ENCODE results near the gene TMEM100. TPM values are rescaled to one million over a fixed set of nuclear protein-coding genes. Genes with fewer than 3 reads are reported as not detected.

The TMEM100 gene
- total RNA-seq, 4 donors from 2014 or later, result 0.39 to 87.9 (median 6.1) TPM

DNA sequence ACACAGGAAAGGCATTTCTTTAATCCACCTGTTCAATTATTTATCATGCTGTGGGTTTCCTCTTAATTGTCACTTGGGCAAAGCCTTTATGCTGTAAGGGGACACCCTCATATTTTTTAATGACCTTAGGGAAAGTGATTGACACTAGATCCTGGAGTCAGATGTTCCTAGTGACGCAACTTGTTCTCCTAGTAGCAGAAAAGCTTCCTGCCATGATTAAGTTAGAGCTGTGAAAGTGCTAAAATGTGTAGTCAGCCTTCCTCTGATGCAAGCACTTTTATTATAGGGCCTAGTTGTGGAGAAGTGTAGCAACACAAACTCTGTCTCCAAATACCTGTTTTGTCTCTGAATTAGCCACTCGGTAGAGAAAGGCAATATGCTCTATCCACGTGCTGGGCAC, 12.3 kb downstream of the TMEM100 start:
- H3K36me3 ChIP-seq, result no peaks in the 10 kb centered on the region
- H3K4me3 ChIP-seq, result peak overlapping the region in 1 of 4 donors; percentile 44
- peak overlapping the region; percentile 88 to 96 (median 94) for H3K27ac ChIP-seq
- peak; percentile 88 to 91 for ATAC-seq
- TF ChIP-seq, protein P1, sequence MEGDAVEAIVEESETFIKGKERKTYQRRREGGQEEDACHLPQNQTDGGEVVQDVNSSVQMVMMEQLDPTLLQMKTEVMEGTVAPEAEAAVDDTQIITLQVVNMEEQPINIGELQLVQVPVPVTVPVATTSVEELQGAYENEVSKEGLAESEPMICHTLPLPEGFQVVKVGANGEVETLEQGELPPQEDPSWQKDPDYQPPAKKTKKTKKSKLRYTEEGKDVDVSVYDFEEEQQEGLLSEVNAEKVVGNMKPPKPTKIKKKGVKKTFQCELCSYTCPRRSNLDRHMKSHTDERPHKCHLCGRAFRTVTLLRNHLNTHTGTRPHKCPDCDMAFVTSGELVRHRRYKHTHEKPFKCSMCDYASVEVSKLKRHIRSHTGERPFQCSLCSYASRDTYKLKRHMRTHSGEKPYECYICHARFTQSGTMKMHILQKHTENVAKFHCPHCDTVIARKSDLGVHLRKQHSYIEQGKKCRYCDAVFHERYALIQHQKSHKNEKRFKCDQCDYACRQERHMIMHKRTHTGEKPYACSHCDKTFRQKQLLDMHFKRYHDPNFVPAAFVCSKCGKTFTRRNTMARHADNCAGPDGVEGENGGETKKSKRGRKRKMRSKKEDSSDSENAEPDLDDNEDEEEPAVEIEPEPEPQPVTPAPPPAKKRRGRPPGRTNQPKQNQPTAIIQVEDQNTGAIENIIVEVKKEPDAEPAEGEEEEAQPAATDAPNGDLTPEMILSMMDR (IDR thresholded peaks at IDR 0.05 in 4 of 5, conservative IDR thresholded peaks at IDR 0.05 in 1 of 5), result no peak
- no peak for TF ChIP-seq POLR2A (IDR thresholded peaks at IDR 0.05)
- intact Hi-C loops (cut with DNase I; ENCODE audit: low total_unique reads), result loop anchor here (2.0 kb wide), 4 partner anchors 22 to 72 kb away; no protein-coding TSS in a partner anchor
- no peaks in the 10 kb centered on the region for H3K9me3 ChIP-seq
- peaks cover 48 to 55% of the 10 kb centered on the region in 2 donors for H3K4me1 ChIP-seq
- peak; percentile 51 to 60 for DNase-seq
- no peaks in the 10 kb centered on the region for H3K27me3 ChIP-seq
- in situ Hi-C loops (cut with MboI; ENCODE audit: low sequenced_read_pairs in 4 of 4), result loop anchor here in 1 of 4 donors (10.0 kb wide), 1 partner anchor 64 kb away; no protein-coding TSS in a partner anchor

DNA sequence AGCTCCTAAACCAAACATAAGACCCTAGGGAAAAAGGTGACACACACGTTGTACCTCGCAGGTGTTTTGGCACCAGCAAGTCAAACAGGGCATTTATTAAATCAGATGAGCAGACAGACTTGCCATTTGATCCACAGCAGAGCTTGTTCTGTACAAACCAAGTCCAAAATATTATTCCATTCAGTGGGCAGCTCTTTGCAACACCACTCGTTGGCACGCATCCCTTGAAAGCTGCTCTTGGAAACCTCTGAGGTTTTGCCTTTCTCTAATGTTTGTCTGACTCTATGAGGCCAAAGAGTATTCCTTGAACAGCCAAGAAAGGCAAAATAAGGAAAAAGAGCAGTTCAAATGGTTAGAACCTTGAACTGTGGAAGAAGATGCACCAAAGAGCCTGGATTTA, 12.7 kb downstream of the TMEM100 start:
- ATAC-seq (peak; percentile 68 to 71), DNase-seq (peak; percentile 45 to 72)
- H3K27ac ChIP-seq, result peak overlapping the region; percentile 88 to 96 (median 94)
- TF ChIP-seq, protein P1 (IDR thresholded peaks at IDR 0.05 in 4 of 5, conservative IDR thresholded peaks at IDR 0.05 in 1 of 5), result no peak
- no peak for TF ChIP-seq POLR2A (IDR thresholded peaks at IDR 0.05)
- peaks cover 48 to 55% of the 10 kb centered on the region in 2 donors for H3K4me1 ChIP-seq
- no peaks in the 10 kb centered on the region for H3K36me3 ChIP-seq
- intact Hi-C loops (cut with DNase I; ENCODE audit: low total_unique reads), result loop anchor here (2.0 kb wide), 4 partner anchors 23 to 73 kb away; no protein-coding TSS in a partner anchor
- peak overlapping the region; percentile 40 to 48 (median 42) for H3K4me3 ChIP-seq
- H3K27me3 ChIP-seq, result no peaks in the 10 kb centered on the region
- in situ Hi-C loops (cut with MboI; ENCODE audit: low sequenced_read_pairs in 4 of 4), result loop anchor here in 1 of 4 donors (10.0 kb wide), 1 partner anchor 65 kb away; no protein-coding TSS in a partner anchor
- no peaks in the 10 kb centered on the region for H3K9me3 ChIP-seq

DNA sequence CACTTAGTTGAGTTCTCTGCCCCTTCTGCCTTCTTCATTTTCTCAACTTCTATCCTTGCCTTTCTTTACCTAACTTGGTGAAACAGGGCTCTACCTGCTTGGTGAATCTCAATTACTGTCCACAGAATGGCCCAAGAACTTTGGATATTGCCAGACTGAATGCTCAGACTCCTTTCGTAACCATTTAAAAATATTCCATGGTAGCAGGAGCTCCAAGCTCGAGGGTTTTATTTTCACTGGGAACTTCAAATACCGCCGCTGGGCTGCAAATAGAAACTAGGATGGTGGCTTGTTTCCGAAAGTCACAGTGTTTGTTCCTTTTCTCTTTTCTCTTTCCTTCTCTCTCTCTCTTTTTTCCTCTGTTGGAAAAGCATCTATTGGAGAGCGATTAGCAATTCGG, 13.2 kb downstream of the TMEM100 start:
- in situ Hi-C loops (cut with MboI; ENCODE audit: low sequenced_read_pairs in 4 of 4) (no loop called here), intact Hi-C loops (cut with DNase I; ENCODE audit: low total_unique reads) (no loop called here)
- DNase-seq, result peak; percentile 44 to 49
- peak; percentile 59 to 76 for ATAC-seq
- no peak for TF ChIP-seq POLR2A (IDR thresholded peaks at IDR 0.05)
- TF ChIP-seq, protein P1 (IDR thresholded peaks at IDR 0.05 in 4 of 5, conservative IDR thresholded peaks at IDR 0.05 in 1 of 5), result no peak
- Histone ChIP-seq H3K4me1 (peaks cover 48 to 55% of the 10 kb centered on the region in 2 donors), H3K36me3 (no peaks in the 10 kb centered on the region), H3K9me3 (no peaks in the 10 kb centered on the region), H3K4me3 (peak overlapping the region; percentile 40 to 48 (median 42)), H3K27ac (peak overlapping the region; percentile 88 to 96 (median 94)), H3K27me3 (no peaks in the 10 kb centered on the region)

DNA sequence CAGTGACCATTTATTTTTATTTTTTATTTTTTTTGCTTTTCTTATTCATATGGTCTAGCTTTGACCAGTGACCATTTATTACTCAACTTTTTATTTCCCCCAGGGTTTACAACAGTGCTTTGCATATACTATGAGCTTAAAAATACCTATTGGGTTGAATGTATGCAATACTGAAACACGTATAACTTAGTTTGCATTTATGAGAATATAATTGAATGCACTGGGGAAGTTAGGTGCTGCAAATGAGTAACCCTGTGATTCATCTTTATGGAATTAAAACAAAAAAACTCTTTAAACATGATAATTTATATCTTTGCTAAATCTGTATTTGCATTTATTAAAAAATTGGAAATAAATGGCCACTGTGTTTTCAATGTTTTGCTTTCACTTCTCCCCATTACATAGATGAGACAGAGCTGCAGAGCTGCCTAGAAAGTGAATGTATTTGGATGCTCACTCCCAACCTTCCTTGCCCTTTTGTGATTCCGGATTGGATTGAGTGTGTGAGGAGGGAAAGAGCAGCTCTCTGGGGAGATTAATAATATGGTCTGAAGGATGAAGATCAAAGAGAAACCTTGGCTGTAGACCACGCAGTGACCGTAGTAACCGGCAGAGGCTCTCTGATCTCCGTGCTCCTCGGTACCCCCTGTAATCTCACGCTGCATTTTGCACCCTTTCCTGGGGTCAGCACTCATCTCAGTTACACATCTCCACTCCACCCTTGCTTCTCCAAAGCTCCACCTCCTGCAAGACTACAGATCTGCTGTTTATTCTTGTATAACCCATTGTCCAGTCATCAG, 14.3 kb downstream of the TMEM100 start:
- TF ChIP-seq, protein P1 (IDR thresholded peaks at IDR 0.05 in 4 of 5, conservative IDR thresholded peaks at IDR 0.05 in 1 of 5), result no peak
- no peak for TF ChIP-seq POLR2A (IDR thresholded peaks at IDR 0.05)
- in situ Hi-C loops (cut with MboI; ENCODE audit: low sequenced_read_pairs in 4 of 4), result no loop called here
- ATAC-seq, result no peak
- Histone ChIP-seq H3K4me3 (no peak overlapping the region), H3K36me3 (no peaks in the 10 kb centered on the region), H3K27ac (peak overlapping the region; percentile 88 to 96 (median 94)), H3K4me1 (peaks cover 48 to 55% of the 10 kb centered on the region in 2 donors), H3K27me3 (no peaks in the 10 kb centered on the region), H3K9me3 (no peaks in the 10 kb centered on the region)
- no peak for DNase-seq
- intact Hi-C loops (cut with DNase I; ENCODE audit: low total_unique reads), result no loop called here
